ENCODE data around the gene EHD3. TPM values are rescaled to one million over a fixed set of nuclear protein-coding genes. Genes with fewer than 3 reads are reported as not detected.
"Not testable (repeated sequence)": the region's sequence is repeated elsewhere in the genome, so short reads cannot be mapped to it uniquely, and the experiment has no call there.

The EHD3 gene
- total RNA-seq, 1 donor from 2014 or later: 11.4 TPM

- DNase-seq: no peak
Measured at GRCh38 chr2:31256611-31257382, 22.8 kb downstream of the EHD3 start.

DNA sequence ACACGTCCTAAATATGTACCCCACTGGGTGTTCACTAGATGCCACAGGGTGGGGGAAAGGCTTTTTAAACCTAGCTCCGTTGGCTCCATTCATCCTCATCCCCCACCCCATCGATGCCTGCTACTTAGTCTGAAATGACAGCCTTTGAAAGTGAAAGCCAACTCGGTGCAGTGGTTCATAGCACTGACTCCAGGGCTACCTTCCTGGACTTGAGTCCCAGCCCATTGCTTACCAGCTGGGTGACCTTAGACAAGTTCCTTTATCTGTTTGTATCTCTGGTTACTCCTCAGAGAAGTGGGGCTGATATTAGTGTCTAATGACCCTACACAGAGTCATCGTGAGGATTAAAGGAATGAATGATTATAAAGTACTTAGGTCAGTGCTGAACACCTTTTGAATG, 24.4 kb downstream of the EHD3 start:
- DNase-seq: no peak

DNA sequence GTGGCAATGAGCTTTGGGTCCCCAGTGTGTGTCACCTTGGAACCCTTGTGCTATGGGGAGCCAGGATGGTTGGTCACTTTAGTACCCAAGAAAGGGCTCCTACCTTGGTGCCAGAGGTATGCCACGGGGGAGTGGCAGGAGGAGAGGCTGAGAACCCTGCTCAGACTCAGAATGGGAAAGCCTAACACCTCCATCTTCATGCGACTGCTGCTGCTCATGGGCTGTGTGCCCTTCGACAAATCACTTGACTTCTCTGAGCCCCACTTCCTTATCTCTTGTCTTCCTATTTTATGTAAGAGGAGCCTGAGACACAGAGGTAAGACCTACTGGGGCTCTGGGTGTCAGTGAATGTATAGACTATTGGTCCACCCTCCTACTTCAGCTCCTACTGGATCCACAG, 25.1 kb downstream of the EHD3 start:
- no peak for DNase-seq

DNA sequence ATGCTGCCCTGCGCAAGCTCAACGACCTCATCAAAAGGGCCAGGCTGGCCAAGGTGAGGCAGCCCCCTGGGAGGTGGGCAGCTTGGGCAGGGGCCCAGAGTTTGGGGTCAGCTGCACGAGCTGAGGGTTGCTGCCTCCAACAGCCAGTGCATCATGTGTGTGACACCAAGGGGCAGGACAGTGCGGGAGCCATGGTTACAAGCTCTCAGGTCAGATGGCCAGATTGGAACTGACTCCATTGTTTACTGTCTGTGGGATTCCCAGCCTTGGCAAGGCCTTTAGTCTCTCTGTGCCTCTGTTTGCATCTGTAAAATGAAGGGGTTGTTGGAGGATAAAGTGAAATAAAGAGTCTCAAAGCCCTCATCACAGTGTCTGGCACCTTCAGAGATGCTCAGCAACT, 26.9 kb downstream of the EHD3 start:
- DNase-seq: no peak

DNA sequence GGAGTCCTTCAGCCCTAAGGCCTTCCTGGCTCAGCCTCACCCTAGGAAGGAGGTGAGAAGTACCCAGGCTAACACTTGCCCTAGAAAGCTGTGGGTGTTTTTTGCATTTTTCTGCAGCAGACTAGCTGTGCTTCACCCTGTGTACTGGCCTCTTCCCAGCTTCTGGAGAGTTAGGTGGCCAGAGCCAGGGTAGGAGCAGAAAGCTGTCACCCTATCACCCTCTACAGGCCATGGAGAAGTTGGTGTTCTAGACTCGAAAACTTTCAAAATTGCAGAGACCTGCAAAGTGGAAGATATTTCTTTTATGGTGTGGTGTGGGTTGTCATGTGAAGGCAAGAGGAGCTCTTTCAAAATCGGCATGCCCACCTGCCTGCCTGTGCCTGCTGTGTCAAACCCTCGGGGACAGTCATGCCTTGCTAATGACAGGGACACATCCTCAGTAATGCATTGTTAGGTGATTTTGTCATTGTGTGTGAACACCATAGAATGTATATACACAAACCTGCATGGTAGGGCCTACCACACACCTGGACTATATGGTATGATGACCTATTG, 29.8 kb downstream of the EHD3 start:
- DNase-seq: no peak

- DNase-seq: no peak
Measured at GRCh38 chr2:31265234-31265633, 31.3 kb downstream of the EHD3 start.

GRCh38 chr2:31266804-31267203, 32.9 kb downstream of the EHD3 start:
- DNase-seq: no peak

- DNase-seq: no peak
Measured at GRCh38 chr2:31267437-31268120, 33.6 kb downstream of the EHD3 start.

DNA sequence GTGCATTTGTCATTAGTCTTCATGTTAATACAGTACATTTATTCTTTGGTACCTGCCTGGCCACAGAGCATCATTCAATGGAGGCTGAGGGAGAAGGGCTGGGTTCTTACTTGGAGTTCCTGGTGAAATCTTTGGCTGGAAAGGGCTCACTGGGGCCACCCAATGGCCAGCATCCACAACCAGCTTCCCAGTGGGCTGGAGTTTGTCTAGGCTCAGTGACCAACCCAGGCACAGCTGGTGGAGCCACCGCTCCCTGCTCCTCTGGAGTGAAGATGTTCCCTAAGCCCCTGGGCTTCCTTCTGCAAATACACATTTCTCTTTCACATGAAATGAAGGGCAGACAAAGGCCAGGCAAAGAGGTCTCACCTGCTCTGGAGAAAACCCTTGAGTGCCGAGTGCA, 34.4 kb downstream of the EHD3 start:
- DNase-seq: no peak

DNA sequence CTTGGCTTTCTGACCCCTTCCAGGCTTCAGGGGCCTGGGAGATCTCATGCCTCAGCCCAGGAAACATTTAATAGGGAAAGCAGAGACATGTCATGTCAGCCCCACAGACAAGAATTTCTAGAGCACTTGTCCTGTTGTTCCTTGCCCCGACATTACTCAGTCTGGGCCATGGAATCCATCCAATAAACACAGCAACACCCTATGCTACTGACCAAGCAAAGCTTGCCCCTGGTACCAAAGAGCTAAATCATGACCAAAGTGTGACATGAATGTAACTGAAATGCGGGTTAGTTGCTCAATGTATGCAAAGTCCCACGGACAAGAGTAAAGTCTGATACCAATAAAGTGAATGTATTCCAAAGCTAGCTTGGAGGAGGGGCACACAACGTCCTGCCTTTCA, 35.1 kb downstream of the EHD3 start:
- DNase-seq: no peak

- no peak for DNase-seq
Measured at GRCh38 chr2:31270131-31270530, 36.2 kb downstream of the EHD3 start.

DNA sequence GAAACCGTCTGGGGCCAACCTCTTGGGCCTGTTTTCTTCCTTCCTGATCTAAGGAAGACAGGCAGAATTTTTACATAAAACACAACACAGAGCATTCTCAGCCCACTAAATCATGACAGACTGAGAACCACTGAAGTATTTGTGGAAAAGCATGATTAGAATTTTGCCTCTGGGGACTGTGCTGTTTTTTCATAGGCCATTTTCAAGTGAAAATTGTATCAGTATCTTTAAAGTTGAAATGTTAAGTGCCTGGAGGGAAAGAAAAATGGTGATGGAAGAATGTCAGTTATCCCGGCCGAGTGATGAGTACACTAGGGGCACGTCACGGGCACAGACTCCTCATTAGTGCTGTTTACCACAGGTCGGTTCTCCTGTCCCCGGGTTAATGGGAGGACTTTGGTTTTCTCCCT, 36.9 kb downstream of the EHD3 start:
- no peak for DNase-seq

DNA sequence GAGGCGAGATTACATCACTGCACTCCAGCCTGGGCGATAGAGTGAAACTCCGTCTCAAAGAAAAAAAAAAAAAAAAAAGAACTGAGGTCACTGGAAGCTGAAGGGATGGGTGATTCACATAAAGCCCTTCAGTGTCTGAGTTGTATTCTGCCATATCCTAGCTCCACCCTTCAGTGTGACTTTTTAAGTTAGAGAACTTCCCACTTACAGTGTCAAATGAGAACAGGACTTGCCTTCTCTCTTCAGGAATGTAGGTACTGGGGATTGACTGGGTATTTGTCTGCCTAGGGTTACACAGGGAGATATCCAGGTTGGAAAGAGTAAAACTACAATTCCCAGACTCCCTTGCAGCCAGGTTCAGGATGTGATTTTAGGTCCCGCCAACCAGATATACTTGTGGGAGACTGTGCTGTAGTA, 37.9 kb downstream of the EHD3 start:
- no peak for DNase-seq

DNA sequence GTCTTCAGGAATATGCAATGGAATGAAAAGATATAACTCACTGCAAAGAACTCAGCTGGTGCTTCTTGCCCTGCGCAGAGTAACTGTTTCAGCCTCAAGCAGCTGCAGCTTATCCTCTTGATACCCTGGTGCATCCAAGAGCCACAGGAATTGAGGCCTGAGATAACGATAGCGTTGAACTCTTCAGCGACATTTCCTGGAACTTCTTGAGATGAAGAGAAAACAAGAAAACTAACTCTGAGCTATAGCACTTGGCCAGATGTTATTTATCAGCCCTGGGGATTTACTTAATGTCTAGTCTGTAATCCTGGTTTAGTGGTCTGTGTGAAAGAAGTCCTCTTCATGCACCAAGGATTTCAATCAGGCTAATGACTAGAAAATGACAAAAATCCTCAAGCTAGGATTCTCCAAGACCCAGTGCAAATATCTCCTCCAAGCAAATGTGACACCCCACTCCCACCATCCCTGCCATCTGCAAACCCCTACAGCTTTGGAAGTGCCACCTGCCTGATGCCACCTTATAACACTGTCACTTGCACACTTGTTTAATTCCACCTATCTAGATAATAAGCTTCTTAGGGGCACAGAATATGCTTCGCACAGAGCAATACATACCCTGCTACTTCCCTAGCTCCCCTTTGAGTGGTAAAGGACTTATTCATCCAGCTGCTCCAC, 40.6 kb downstream of the EHD3 start:
- DNase-seq: no peak

DNA sequence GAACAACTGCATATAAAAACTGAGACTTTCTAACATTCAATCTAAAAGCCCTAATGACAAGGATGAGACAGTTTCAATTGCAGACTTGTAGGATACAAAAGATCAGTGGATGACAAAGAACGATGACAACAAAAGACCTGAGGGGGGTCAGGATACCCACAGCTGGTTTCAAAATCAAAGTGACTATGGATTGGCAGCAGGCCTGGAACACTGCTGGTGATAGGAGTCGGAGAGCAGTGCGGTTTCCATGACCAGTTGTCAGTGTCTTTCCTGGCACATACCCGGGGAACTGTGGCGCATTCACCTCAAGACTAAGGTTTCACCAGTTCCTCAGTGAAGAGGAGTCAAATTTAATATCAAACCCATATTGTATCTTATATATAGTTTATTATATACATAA, 42.0 kb downstream of the EHD3 start:
- no peak for DNase-seq

GRCh38 chr2:31277621-31278020, 43.7 kb downstream of the EHD3 start:
- DNase-seq: no peak

DNA sequence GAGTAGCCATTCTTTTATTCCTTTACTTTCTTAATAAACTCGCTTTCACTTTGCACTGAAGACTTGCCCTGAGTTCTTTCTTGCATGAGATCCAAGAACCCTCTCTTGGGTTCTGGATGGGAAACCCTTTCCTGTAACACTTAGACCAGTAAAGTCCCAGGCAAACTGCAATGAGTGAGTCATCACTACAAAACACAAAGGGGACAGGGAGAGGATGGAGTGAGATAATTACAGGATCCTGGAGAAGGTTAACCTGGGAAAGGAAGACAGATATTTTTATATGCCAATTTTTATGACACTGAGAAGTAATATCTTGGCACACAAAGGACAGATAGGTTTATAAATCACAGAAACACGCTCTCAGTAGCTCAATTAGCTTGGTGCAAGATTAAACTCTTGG, 48.7 kb downstream of the EHD3 start:
- no peak for DNase-seq

GRCh38 chr2:31283193-31283919, 49.4 kb downstream of the EHD3 start:
- not testable (repeated sequence) for DNase-seq

- no peak for DNase-seq
Measured at GRCh38 chr2:31284107-31284506, 50.2 kb downstream of the EHD3 start.

DNA sequence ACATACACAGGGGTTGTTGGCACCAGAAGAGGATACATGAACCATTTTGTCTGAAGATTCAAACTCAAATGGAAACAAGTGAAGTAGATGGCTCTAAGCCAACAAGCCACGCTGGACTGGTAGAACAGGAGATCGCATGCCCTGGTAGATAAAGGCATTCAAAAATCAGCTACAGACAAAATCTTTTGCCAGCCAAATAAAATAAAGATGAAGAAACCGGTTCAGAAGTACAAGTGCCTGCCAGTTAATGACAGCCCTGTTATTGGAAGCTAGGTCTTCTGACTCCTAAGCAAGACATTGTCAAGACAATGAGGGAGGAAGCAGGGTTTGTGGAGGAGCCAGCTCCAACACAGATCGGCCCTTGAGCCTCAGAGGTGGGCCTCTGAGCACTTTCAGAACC, 52.3 kb downstream of the EHD3 start:
- DNase-seq: no peak

GRCh38 chr2:31286961-31287550, 53.1 kb downstream of the EHD3 start:
- no peak for DNase-seq

DNA sequence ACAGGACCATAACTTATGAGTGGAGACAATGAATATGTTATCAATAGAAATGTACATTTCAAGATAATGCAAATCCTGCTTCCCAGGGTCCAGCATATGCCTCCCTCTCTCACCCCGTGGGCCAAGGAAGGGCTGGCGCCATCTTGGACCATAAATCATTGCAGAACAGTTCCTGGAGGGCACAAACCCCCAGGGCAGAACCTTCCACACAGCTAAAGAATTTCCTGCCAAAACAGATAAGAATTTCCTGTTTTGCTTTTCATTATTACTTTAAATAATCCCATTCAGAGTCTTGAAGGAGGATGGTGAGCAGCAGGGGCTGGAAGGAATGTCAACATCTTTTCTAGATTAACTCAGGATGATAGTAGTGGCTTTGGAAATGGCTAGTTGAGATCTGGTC, 53.7 kb downstream of the EHD3 start:
- no peak for DNase-seq
